Gastroesophageal sphincter (tissue), 3 donors: ENCODE data around the gene MAP2K6.

Experiments
- CTCF ChIP-seq, 4 experiments: fragments of 200-600 bp in 2 of 4; fragments of 450-650 bp in 2 of 4; sonication (generic) in 1 of 4; IDR thresholded peaks; one replicate each; pipeline ENCODE4 v1.5.1; 2017 to 2019; ENCODE audit warnings: antibody characterized with exemption in 4 of 4, mild to moderate bottlenecking in 2 of 4, moderate library complexity in 2 of 4
- EP300 ChIP-seq: sonication (generic); formaldehyde crosslinking; IDR thresholded peaks from one replicate; pipeline ENCODE4 v1.6.1; 2017; ENCODE audit warnings: antibody characterized with exemption, mild to moderate bottlenecking
- POLR2A ChIP-seq, 2 donors: fragments of 450-650 bp; IDR thresholded peaks; one replicate each; pipeline ENCODE4 v1.6.1; 2017; ENCODE audit warnings: antibody characterized with exemption in 2 of 2, mild to moderate bottlenecking in 2 of 2, moderate library complexity in 1 of 2

GRCh38 chr17:69558796-69559195 is 144.3 kb downstream of the MAP2K6 start:
- TF ChIP-seq CTCF (IDR thresholded peaks at IDR 0.05): no peak
- no peak for TF ChIP-seq EP300
- no peak for TF ChIP-seq POLR2A (IDR thresholded peaks at IDR 0.05)
